WTC11 (cell line): ENCODE measurements around the gene LRMDA.

Experiments
- ESRRA ChIP-seq: sonication (generic); formaldehyde crosslinking; IDR thresholded peaks from 2 replicates; pipeline ENCODE4 v1.8.1; 2022; ENCODE audit warnings: mild to moderate bottlenecking, missing genetic modification reagents, borderline replicate concordance
- TF ChIP-seq, protein P1 (sequence below): sonication (generic); formaldehyde crosslinking; IDR thresholded peaks from 2 replicates; pipeline ENCODE4 v1.8.0; 2023; ENCODE audit warnings: mild to moderate bottlenecking, missing genetic modification reagents
- TF ChIP-seq, protein P2 (sequence below): fragments of 200-600 bp; IDR thresholded peaks from 2 replicates; pipeline ENCODE4 v1.8.0; 2022; ENCODE audit warnings: antibody characterized with exemption
- TF ChIP-seq, protein P3 (sequence below): sonication (generic); formaldehyde crosslinking; IDR thresholded peaks from 2 replicates; pipeline ENCODE4 v1.8.0; 2022; ENCODE audit warnings: mild to moderate bottlenecking, missing genetic modification reagents

DNA sequence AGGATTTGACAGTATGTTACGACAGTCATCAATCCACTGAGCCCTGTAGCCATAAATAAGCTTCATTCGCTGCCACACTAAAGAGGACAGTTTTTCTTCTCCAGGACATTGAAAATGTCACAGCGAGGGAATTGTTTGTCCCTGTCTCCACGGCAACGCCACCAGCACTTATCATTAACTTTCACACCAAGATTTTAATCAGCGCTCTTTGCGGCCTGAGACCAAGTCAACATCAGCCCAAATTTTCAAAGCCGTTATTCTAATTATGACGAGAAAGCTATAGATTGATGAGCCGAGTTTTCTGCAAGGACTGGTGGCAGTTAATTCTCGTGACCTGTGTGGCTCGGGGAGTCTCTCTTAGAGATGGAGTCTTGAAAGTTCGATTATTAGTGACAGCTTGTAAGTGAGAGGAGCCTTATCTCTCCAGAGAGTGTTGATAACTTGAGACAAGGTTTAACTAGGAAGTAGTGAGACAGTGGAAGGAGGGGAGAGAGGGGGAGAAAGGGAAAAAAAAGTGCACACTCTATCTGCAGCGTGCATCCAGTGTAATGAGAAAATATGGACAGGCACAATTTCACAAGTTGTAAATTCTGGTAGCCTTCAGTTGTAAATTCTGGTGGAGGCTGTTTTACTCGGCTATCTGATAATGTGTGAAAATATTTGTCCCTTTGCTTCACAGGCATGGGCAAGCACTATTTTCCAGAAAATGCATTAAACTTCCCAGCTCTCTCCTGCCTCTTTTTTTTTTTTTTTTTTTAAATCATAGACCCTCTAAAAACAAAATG is 473.3 kb downstream of the LRMDA start:
- TF ChIP-seq, protein P1, sequence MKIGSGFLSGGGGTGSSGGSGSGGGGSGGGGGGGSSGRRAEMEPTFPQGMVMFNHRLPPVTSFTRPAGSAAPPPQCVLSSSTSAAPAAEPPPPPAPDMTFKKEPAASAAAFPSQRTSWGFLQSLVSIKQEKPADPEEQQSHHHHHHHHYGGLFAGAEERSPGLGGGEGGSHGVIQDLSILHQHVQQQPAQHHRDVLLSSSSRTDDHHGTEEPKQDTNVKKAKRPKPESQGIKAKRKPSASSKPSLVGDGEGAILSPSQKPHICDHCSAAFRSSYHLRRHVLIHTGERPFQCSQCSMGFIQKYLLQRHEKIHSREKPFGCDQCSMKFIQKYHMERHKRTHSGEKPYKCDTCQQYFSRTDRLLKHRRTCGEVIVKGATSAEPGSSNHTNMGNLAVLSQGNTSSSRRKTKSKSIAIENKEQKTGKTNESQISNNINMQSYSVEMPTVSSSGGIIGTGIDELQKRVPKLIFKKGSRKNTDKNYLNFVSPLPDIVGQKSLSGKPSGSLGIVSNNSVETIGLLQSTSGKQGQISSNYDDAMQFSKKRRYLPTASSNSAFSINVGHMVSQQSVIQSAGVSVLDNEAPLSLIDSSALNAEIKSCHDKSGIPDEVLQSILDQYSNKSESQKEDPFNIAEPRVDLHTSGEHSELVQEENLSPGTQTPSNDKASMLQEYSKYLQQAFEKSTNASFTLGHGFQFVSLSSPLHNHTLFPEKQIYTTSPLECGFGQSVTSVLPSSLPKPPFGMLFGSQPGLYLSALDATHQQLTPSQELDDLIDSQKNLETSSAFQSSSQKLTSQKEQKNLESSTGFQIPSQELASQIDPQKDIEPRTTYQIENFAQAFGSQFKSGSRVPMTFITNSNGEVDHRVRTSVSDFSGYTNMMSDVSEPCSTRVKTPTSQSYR (CRISPR knock-in tag) = no peak
- TF ChIP-seq, protein P2, sequence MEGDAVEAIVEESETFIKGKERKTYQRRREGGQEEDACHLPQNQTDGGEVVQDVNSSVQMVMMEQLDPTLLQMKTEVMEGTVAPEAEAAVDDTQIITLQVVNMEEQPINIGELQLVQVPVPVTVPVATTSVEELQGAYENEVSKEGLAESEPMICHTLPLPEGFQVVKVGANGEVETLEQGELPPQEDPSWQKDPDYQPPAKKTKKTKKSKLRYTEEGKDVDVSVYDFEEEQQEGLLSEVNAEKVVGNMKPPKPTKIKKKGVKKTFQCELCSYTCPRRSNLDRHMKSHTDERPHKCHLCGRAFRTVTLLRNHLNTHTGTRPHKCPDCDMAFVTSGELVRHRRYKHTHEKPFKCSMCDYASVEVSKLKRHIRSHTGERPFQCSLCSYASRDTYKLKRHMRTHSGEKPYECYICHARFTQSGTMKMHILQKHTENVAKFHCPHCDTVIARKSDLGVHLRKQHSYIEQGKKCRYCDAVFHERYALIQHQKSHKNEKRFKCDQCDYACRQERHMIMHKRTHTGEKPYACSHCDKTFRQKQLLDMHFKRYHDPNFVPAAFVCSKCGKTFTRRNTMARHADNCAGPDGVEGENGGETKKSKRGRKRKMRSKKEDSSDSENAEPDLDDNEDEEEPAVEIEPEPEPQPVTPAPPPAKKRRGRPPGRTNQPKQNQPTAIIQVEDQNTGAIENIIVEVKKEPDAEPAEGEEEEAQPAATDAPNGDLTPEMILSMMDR = no peak
- TF ChIP-seq, protein P3, sequence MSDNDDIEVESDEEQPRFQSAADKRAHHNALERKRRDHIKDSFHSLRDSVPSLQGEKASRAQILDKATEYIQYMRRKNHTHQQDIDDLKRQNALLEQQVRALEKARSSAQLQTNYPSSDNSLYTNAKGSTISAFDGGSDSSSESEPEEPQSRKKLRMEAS (CRISPR knock-in tag) = no peak
- TF ChIP-seq ESRRA (CRISPR knock-in tag) = no peak
